RKO (cell line): ENCODE results near the gene SLC35E3.
"Not testable (repeated sequence)": the region's sequence is repeated elsewhere in the genome, so short reads cannot be mapped to it uniquely, and the experiment has no call there.

Experiments used
- DNase-seq: peaks from one replicate; pipeline ENCODE4 v3.0.0-alpha.2; 2016; ENCODE audit warnings: low spot score

Gene SLC35E3

GRCh38 chr12:68796399-68796798, 50.4 kb downstream of the SLC35E3 start:
- DNase-seq: no peak

GRCh38 chr12:68798882-68799234, 52.9 kb downstream of the SLC35E3 start:
- no peak for DNase-seq

GRCh38 chr12:68800294-68800693, 54.3 kb downstream of the SLC35E3 start:
- DNase-seq: no peak

DNA sequence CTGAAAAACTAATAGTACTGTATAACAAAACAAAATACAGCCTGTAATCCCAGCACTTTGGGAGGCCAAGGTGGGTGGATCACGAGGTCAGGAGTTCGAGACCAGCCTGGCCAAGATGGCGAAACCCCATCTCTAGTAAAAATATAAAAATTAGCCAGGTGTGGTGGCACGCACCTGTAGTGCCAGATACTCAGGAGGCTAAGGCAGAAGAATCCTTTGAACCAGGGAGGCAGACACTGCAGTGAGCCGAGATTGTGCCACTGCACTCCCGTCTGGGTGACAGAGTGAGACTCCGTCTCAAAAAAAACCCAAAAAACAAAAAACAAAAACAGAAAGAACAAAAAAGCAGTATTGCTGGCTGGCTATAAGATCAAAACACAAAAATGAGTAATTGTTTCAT, 55.1 kb downstream of the SLC35E3 start:
- not testable (repeated sequence) for DNase-seq

DNA sequence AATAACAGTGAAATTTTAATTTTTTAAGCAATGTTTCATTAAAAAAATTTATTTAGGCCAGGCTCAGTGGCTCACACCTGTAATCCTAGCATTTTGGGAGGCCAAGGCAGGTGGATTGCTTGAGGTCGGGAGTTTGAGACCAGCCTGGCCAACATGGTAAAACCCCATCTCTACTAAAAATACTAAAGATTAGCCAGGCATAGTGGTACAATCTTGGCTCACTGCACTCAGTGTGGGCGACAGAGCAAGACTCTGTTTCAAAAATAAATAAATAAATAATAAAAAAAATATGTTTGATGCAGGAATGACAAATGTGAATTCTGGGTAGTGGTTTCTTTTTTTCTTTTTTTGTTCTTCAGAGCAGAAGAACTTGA, 56.4 kb downstream of the SLC35E3 start:
- not testable (repeated sequence) for DNase-seq

GRCh38 chr12:68802911-68803651, 57.1 kb downstream of the SLC35E3 start:
- not testable (repeated sequence) for DNase-seq

DNA sequence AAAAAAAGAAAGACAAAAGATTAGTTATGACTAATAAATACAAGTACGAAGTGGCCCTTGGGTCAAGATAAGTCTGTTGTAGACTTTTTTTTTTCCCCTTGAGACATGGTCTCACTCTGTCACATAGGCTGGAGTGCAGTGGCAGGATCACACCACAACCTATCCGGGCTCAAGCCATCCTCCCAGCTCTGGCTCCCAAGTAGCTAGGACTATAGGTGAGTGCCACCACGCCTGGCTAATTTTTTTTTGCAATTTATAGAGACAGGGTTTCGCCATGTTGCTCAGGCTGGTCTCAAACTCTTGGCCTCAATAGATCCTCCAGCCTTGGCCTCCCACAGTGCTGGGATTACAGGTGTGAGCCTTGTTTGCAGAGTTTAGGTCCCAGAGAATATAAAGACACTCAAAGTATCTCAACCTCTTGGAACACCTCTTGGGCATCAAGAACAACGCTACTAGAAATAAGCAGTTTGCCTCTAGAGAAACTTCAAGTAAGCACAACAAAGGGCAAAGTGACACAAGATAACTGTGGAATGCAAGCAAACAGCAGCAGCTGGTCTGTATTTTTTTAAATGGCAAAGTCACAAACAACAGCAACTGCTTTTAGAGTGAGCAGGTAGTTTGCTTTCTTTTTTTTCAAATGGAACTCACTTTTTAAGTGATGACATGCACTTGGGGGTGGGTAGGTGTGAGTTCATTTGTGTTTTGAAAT, 58.1 kb downstream of the SLC35E3 start:
- no peak for DNase-seq

GRCh38 chr12:68804657-68805591, 58.9 kb downstream of the SLC35E3 start:
- no peak for DNase-seq

DNA sequence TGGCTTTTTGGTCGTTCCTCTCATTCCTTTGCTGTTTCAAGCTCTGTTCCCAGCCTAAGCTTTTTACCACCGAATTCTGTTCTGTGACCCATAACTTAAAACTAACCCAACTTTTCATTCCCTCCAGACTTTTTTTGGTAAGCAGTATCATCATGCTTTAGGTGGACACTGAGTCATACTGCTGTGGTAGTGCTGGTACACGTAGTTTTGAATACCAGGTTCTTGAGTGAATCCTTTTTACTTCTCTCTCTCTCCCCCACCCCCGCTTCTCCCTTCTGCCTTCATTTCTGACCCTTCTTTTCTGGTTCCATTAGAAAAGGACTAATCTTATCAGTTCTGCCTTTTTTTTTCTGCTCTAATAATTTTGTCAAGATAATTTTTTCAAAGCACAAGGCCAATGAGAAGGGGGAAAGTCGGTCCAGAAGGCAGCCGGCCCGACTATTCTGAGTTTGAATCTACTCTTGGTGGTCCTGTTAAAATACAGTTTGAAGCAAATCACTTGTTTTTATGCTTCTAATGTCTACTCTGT, 59.7 kb downstream of the SLC35E3 start:
- DNase-seq: no peak

DNA sequence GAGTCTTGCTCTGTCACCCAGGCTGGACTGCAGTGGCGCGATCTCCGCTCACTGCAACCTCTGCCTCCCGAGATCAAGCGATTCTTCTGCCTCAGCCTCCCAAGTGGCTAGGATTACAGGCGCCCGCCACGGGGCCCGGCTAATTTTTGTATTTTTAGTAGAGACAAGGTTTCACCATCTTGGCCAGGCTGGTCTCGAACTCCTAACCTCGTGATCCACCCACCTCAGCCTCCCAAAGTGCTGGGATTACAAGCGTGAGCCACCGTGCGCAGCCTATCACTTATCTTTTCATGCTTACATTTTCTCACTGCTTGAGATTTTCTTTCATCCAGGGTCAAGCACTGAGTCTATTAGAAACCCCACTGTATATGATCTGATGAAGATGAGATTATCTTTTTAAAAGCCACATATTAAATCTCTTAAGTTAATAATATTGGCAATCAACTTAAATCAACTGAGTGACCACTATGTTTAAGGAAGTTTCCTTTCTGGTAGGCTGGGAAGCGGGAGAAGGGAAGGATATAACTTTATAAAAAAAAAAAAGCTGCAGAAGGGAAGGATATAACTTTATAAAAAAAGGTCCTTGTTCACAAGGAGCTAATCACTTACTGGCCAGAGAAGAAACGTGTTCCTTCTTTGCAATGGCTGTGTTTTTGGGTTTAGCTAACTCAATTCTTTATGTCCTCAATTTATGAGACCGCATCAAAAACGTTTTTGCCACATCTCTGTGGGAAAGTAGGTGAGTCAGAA, 60.7 kb downstream of the SLC35E3 start:
- DNase-seq: no peak

DNA sequence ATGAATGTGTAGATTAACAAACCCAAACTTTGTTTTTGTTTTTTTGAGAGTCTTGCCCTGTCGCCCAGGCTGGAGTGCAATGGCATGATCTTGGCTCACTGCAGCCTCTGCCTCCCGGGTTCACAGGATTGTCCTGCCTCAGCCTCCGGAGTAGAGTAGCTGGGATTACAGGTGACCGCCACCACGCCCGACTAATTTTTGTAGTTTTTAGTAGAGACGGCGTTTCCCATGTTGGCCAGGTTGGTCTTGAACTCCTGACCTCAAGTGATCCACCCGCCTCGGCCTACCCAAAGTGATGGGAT, 61.2 kb downstream of the SLC35E3 start:
- DNase-seq: not testable (repeated sequence)

DNA sequence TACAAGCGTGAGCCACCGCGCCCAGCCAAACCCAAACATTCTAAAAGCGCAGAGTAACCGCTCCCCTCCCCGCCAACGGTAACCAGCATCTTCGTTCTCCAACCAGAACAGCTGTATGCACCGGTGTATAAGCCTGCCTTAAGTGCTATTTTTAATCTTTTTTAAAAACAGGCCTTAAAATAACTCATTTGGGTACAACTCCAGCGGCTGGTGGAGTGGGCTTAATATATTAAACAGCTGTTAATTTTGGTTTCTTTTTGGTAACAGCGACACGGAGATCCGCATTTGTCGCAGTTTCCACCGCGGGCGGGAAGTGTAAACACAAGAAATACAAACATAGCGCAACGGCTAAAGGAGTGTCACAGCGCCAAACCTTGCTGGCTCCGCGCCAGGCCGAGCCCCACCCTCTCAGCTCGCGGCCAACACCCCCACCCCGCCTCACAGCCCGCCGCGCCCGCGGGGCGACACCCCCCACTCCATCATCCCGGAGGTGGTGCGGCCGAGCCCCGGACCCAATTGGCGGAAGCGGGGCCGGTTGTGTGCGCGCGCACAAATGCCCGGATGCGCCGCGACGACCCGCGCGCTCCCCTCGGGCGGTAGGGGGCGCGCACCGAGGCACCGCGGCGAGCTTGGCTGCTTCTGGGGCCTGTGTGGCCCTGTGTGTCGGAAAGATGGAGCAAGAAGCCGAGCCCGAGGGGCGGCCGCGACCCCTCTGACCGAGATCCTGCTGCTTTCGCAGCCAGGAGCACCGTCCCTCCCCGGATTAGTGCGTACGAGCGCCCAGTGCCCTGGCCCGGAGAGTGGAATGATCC, 61.8 kb downstream of the SLC35E3 start, which contains the start of gene MDM2:
Gene MDM2, plus strand, starts transcription at position 602 of the 812 bp plus-strand sequence. CDS start 301 bp downstream, outside the sequence.
- DNase-seq: peak; percentile 94

- DNase-seq: peak; percentile 99
Observed at GRCh38 chr12:68808388-68809189, 62.6 kb downstream of the SLC35E3 start.

DNA sequence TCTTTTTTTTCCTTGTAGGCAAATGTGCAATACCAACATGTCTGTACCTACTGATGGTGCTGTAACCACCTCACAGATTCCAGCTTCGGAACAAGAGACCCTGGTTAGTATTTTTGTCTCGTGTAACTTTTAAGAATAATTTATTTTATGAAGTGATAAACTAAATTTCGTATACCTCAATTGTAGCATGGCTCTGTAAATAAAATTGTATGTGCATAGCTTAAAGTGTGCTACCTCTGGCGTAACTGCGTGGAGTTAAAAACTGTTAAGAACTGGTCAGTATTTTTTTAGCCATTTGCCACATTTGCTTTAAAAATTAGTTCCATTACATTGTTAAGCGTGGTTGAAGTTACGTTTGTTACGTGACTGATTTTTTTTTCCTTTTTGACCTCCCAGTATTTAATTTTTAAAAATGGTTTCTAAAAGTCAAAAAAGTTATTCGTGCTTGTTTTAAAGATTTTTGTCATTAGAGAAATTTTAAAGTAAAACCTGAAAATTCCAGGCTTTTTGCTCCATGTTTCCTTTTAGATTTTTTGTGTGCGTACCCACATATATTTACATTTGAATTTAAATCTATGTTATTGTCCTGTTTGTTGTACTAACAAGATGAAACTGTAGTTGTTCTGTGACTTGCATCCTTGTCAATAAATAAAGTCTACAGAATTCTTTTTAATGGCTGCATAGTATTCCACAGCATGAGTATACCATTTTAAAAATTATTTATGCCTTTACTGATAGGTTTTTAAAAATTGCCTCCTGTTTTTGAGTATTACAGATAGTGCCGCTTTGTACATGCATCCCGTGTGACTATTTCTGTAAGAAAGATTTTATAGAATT, 63.4 kb downstream of the SLC35E3 start:
- no peak for DNase-seq

- DNase-seq: not testable (repeated sequence)
Observed at GRCh38 chr12:68810027-68810389, 64.0 kb downstream of the SLC35E3 start.

GRCh38 chr12:68811573-68811972, 65.6 kb downstream of the SLC35E3 start:
- not testable (repeated sequence) for DNase-seq

DNA sequence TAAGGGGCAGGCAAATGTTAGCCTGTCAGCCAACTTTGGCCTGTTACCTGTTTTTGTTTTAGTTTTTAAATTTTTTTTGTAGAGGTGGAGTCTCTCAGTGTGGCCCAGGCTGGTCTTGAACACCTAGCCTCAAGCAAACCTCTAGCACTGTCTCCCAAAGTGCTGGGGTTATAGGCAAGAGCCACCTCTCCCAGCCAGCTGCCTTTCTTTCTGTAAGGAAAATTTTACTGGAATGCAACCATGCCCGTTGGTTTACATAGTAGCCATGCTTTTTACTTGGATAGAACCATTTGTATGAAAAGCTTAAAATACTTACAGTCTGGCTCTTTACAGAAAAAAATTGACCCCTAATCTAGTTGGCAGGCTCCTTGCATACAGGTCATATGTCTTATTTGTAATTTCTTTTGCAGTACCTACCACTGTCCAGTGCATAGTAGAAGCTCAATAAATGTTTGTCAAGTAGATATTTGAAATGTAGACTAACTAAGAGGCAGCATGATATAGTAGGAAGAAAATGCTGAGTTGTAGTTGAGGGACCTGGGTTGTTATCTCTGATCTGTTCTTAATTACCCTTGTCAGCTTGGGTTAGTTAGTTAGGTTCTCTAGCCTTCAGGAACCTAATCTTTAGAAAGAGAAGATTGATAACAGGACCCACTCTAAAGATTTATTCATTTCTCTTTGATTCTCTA, 66.7 kb downstream of the SLC35E3 start:
- DNase-seq: no peak

GRCh38 chr12:68813242-68813593, 67.2 kb downstream of the SLC35E3 start:
- DNase-seq: no peak
